ENCODE measurements around the gene PIP5K1C. TPM values are rescaled to one million over a fixed set of nuclear protein-coding genes. Genes with fewer than 3 reads are reported as not detected.
A peak's percentile ranks its signal among the peaks of the same experiment; 100 is the strongest.

Gene PIP5K1C
- total RNA-seq, 1 donor from 2014 or later, result 22.5 TPM

DNA sequence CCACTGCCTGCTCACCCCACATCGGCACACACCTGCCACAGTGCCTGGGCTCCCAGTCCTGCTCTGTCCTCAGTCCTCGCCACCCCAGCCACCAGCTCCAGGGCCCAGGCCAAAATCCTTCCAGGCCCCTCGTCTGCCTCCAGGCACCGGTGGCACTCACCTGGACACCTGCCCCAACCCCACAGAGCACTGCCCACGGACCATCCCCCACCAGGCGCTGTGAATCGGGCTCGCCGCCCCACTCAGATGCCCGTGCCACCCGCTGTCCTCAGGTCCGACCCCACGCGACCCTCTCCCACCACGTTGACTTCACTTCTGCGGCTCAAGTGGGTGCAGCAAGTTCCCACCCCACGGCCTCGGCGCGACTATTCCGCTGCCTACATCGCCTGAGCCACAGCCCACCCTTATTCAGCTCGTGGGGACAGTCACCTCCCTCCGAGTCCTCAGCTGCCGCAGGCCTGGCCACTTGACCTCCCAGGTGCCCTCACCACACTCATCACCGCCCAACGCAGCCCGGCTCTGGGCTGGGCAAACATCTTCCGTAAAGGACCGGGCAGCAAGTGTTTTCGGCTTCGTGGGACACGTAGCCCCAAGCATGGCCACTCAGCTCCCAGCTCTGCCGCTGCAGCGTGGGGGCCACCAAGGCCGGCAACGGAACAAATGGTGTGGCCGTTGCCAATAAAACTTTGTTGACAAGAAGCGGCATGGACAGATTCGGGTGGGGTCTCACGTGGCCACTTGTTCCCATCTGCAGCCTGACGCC lies 5.7 kb downstream of the PIP5K1C start:
- Mint-ChIP-seq H3K9me3 (peaks cover 4% of the 10 kb centered on the region), H3K36me3 (ENCODE audit: low read depth) (peaks cover 15% of the 10 kb centered on the region), H3K4me3 (no peak overlapping the region), H3K27me3 (no peaks in the 10 kb centered on the region), H3K27ac (no peak overlapping the region), H3K4me1 (peaks cover 37% of the 10 kb centered on the region)
- no peak for DNase-seq
- intact Hi-C loops (cut with micrococcal nuclease), result no loop called here

- intact Hi-C loops (cut with micrococcal nuclease), result no loop called here
- H3K9me3 Mint-ChIP-seq, result peaks cover 4% of the 10 kb centered on the region
- peaks cover 32% of the 10 kb centered on the region for H3K4me1 Mint-ChIP-seq
- H3K4me3 Mint-ChIP-seq, result no peak overlapping the region
- DNase-seq, result no peak
- no peak overlapping the region for H3K27ac Mint-ChIP-seq
- H3K27me3 Mint-ChIP-seq, result no peaks in the 10 kb centered on the region
- H3K36me3 Mint-ChIP-seq (ENCODE audit: low read depth), result peaks cover 15% of the 10 kb centered on the region
Observed at GRCh38 chr19:3693025-3693925, 7.0 kb downstream of the PIP5K1C start.

DNA sequence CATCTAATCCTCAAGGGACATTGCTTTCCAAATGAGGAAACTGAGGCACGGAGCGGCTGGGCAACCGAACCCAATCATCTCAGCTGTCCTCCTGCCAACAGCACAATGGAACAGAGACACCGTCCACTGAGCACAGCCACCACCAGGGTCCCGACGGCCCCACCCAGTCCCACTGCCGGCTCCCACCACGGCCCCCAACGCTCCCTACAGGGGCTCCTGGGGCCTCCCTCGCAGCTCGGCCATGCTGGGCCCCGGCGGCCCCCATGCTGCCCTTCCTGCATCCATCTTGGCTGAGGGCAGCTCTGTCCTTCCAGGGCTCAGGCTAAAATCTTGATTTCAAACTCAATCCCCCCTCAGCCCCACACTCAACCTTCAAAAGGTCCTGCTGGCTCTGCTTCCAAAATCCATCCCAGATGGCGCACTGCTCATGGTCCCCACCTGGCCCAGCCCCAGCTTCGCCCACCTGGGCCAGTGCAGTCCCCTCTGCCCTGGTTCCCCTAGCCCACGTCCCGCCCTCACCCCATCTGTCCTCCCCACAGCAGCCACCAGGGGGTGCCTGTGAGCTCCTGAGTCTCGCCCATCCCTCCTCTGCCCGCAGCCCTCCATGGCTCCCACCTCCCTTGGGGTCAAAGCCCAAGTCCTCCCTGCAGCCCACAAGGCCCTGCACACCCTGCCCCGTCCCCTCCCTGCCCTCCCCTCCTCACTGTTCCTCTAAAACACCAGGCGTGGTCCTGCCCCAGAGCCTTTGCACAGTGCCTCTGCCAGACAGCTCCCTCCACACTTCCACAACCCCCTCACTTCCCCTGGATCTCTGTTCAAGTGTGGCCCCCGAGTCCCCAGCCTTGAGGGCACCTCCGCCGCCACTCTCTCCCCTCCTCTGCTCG lies 7.9 kb downstream of the PIP5K1C start:
- DNase-seq, result peak; percentile 84
- H3K27me3 Mint-ChIP-seq, result no peaks in the 10 kb centered on the region
- no peak overlapping the region for H3K4me3 Mint-ChIP-seq
- peaks cover 30% of the 10 kb centered on the region for H3K4me1 Mint-ChIP-seq
- H3K9me3 Mint-ChIP-seq, result peaks cover 4% of the 10 kb centered on the region
- H3K36me3 Mint-ChIP-seq (ENCODE audit: low read depth), result peaks cover 15% of the 10 kb centered on the region
- no peak overlapping the region for H3K27ac Mint-ChIP-seq
- intact Hi-C loops (cut with micrococcal nuclease), result no loop called here

DNA sequence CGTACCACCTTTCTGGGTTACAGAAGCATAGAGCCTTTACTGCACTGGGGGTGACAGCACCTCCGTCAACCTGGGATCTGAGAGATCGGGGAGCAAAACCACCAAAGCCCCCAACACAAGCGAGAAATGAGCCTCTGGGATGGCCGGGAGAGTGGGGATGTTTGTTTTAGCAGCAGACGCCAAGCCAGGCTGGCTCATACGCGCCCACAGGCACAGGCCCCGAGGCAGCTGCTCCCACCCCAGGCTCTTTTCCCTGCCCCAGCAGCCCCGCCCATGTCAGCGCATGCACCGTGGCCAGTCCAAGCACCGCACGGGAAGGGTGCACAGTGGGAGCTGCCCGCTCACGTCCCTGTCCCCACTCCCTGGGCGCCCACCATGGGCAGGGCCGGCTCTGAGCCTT lies 8.5 kb downstream of the PIP5K1C start:
- Mint-ChIP-seq H3K36me3 (ENCODE audit: low read depth) (peaks cover 15% of the 10 kb centered on the region), H3K9me3 (peaks cover 4% of the 10 kb centered on the region), H3K27ac (no peak overlapping the region), H3K4me1 (peaks cover 36% of the 10 kb centered on the region), H3K4me3 (no peak overlapping the region), H3K27me3 (no peaks in the 10 kb centered on the region)
- no peak for DNase-seq
- intact Hi-C loops (cut with micrococcal nuclease), result loop anchor here (2.0 kb wide), 1 partner anchor 21 kb away; no protein-coding TSS in a partner anchor

DNA sequence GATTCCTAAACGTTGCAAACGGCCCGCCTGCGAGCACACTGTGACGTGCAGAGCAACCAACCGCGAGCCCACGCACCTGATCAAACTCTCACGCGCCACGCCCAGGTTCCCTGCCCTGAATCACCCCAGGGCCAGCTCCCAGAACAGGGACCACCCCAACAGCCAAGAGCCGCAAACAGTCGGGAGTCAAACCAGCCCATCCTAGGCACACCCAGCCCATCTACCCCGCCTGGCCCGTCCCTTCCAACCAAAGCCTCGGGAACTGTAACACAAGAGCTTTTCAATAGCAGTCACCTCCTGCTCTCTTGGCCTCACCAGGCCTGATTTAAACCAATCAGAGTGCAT lies 8.9 kb downstream of the PIP5K1C start:
- H3K9me3 Mint-ChIP-seq, result peaks cover 4% of the 10 kb centered on the region
- DNase-seq, result no peak
- intact Hi-C loops (cut with micrococcal nuclease), result loop anchor here (2.0 kb wide), 1 partner anchor 21 kb away; no protein-coding TSS in a partner anchor
- H3K4me1 Mint-ChIP-seq, result peaks cover 36% of the 10 kb centered on the region
- peaks cover 15% of the 10 kb centered on the region for H3K36me3 Mint-ChIP-seq (ENCODE audit: low read depth)
- no peak overlapping the region for H3K4me3 Mint-ChIP-seq
- no peak overlapping the region for H3K27ac Mint-ChIP-seq
- H3K27me3 Mint-ChIP-seq, result no peaks in the 10 kb centered on the region

DNA sequence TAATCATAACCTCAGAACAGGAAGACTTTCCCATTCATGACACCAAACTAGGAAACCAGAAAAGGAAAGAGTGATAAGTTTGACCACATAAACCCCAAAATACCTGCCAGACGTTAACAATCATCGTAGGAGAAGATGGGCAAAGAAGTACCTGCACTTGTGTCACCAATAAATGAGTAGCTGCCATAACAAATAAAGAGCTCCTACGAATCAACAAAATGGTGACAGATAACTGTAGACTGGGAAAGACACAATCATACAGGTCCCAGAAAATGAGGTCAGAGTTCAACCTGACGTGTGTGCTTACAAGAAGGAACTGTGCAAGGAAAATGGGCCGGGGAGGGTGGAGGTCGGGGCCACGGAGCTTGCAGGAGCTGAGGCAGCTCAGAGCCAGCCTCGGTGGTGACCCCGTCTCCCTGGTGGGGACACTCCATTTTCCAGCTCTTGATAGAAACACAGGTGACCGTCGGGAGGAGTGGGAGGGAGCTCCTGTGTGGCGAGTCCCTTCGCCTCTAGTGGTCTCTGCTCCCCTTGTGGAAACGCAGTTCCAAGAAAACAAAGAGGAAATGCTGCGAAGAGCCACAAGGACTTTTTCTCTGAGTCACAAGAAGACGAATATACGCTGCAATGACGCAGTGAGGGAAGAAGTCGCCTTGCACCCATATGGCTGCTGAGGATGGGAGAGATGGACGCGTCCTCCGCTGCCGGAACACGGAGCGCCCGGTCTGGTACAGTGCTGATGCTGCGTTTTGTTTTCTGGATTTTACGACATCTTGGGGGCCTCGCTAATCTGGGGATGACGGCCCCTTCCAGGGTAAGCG lies 9.5 kb downstream of the PIP5K1C start:
- Mint-ChIP-seq H3K9me3 (peaks cover 4% of the 10 kb centered on the region), H3K36me3 (ENCODE audit: low read depth) (peaks cover 15% of the 10 kb centered on the region), H3K4me1 (peaks cover 34% of the 10 kb centered on the region), H3K4me3 (peak overlapping the region; percentile 49), H3K27me3 (no peaks in the 10 kb centered on the region), H3K27ac (peak overlapping the region; percentile 66)
- intact Hi-C loops (cut with micrococcal nuclease), result loop anchor here (2.0 kb wide), 1 partner anchor 20 kb away; no protein-coding TSS in a partner anchor
- no peak for DNase-seq

- intact Hi-C loops (cut with micrococcal nuclease), result loop anchor here (1.0 kb wide), 1 partner anchor 11 kb away; no protein-coding TSS in a partner anchor
- peak; percentile 81 for DNase-seq
- peak overlapping the region; percentile 77 for H3K4me3 Mint-ChIP-seq
- peaks cover 38% of the 10 kb centered on the region for H3K4me1 Mint-ChIP-seq
- no peaks in the 10 kb centered on the region for H3K27me3 Mint-ChIP-seq
- no peak overlapping the region for H3K27ac Mint-ChIP-seq
- H3K36me3 Mint-ChIP-seq (ENCODE audit: low read depth), result peaks cover 33% of the 10 kb centered on the region
- peaks cover 4% of the 10 kb centered on the region for H3K9me3 Mint-ChIP-seq
Observed at GRCh38 chr19:3687774-3688706, 12.2 kb downstream of the PIP5K1C start.

- Mint-ChIP-seq H3K9me3 (peaks cover 4% of the 10 kb centered on the region), H3K4me1 (peaks cover 32% of the 10 kb centered on the region), H3K4me3 (peak overlapping the region; percentile 77), H3K27ac (no peak overlapping the region), H3K36me3 (ENCODE audit: low read depth) (peaks cover 30% of the 10 kb centered on the region), H3K27me3 (no peaks in the 10 kb centered on the region)
- no peak for DNase-seq
- intact Hi-C loops (cut with micrococcal nuclease), result loop anchor here (1.0 kb wide), 1 partner anchor 12 kb away; no protein-coding TSS in a partner anchor
Observed at GRCh38 chr19:3687393-3687773, 12.9 kb downstream of the PIP5K1C start.

DNA sequence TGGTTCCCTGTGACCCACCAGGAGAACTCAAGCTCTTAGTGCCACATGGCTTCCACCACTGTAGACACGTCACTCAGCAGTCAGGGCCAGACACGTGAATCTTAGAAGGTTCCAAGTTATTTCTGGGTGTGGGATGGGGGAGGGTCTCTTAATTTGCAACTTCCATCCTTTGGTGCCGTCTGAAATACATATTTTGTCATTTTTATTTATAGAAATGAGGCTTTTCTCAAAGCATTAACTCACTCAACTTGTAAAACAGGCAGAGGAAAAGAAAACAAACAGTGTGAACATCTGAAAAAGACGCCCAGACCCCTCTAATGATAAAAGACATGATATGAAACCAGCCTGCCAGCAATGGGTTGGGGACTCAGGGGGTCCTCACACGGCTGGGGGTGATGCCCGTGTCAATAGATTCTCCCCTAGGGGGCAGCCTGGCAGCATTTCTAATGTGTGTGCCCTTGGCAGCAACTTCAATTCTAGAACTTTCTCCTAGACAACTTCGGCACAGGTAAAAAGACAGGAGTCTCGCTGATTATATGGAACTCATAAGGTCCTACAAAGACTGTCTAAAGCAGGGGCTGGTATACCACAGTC lies 15.4 kb downstream of the PIP5K1C start:
- H3K4me3 Mint-ChIP-seq, result no peak overlapping the region
- intact Hi-C loops (cut with micrococcal nuclease), result no loop called here

GRCh38 chr19:3684054-3684816 lies 16.0 kb downstream of the PIP5K1C start:
- intact Hi-C loops (cut with micrococcal nuclease), result no loop called here
- H3K9me3 Mint-ChIP-seq, result no peaks in the 10 kb centered on the region
- peaks cover 19% of the 10 kb centered on the region for H3K36me3 Mint-ChIP-seq (ENCODE audit: low read depth)
- no peak overlapping the region for H3K27ac Mint-ChIP-seq
- no peaks in the 10 kb centered on the region for H3K27me3 Mint-ChIP-seq
- H3K4me1 Mint-ChIP-seq, result peaks cover 12% of the 10 kb centered on the region
- no peak overlapping the region for H3K4me3 Mint-ChIP-seq
- no peak for DNase-seq

More for the DNA sequence above, 15.4 kb downstream of the PIP5K1C start:
- no peak for DNase-seq
- Mint-ChIP-seq H3K9me3 (no peaks in the 10 kb centered on the region), H3K4me1 (peaks cover 17% of the 10 kb centered on the region), H3K27me3 (no peaks in the 10 kb centered on the region), H3K27ac (no peak overlapping the region), H3K36me3 (ENCODE audit: low read depth) (peaks cover 23% of the 10 kb centered on the region)

GRCh38 chr19:3683405-3684053 lies 16.7 kb downstream of the PIP5K1C start:
- H3K27ac Mint-ChIP-seq, result no peak overlapping the region
- intact Hi-C loops (cut with micrococcal nuclease), result no loop called here

More at GRCh38 chr19:3683405-3684053, 16.7 kb downstream of the PIP5K1C start:
- H3K27me3 Mint-ChIP-seq, result no peaks in the 10 kb centered on the region
- no peaks in the 10 kb centered on the region for H3K9me3 Mint-ChIP-seq
- DNase-seq, result no peak
- peaks cover 19% of the 10 kb centered on the region for H3K36me3 Mint-ChIP-seq (ENCODE audit: low read depth)
- no peak overlapping the region for H3K4me3 Mint-ChIP-seq
- H3K4me1 Mint-ChIP-seq, result peaks cover 12% of the 10 kb centered on the region

All from activated CD4-positive, alpha-beta T cell treated with anti-CD3 and anti-CD28 coated beads, Interleukin-2, amount 10 ng/mL, durations not matched to agents 24 days and 14 days (primary cell).